ENCODE data around the gene PSD4.

PSD4 gene

DNA sequence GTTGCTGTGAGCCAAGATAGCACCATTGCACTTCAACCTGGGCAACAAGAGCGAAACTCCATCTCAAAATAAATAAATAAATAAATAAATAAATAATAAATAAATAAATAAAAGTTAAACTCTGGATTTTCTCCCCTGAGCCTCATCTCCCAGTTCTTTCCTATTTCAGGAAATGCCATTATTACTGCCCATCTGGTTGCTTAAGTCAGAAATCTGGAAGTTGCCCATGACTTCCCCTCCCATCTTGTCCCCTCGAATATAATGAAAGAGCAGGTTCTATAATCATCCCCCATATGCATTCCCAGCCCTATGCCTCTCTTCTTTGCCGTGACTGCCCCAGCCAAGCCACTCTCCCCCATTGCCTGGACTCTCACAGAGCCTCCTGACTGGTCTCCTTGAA is 4.2 kb upstream of the PSD4 start:
- DNase-seq = no peak

DNA sequence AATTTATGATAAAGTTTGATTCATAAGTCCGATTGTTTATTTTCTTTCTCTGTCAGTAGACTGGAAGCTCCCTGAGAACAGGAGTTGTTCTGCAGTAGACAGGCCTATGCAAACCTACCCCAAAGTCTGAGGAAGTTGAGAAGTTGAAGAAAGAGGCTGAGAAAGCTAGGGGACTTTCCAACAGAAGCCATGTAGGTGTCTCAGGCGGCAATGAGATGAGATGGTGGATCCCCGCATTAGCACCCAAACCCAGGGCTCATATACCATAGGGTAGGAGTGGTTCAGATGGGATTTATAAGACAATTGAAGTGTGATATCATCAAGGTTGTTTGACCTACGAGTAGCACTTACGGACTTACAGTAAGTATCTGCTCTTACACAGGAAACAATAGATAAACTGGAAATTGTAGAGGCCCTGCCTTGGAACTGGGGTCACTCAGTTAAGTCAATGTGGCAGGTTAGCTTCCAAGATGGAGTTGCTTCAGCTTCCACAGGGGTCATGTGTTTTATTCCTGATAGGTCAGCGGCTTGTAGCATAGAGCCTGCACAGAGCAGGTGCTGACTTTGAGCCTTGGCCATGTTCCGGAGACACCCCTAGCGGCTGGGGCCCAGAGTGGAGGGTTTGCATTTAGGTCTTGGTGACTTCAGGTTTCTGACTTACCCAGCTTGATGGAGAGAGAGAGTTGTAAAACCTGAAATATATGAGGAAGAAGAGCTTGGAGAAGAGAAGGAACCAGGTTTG is 2.3 kb upstream of the PSD4 start:
- no peak for DNase-seq

DNA sequence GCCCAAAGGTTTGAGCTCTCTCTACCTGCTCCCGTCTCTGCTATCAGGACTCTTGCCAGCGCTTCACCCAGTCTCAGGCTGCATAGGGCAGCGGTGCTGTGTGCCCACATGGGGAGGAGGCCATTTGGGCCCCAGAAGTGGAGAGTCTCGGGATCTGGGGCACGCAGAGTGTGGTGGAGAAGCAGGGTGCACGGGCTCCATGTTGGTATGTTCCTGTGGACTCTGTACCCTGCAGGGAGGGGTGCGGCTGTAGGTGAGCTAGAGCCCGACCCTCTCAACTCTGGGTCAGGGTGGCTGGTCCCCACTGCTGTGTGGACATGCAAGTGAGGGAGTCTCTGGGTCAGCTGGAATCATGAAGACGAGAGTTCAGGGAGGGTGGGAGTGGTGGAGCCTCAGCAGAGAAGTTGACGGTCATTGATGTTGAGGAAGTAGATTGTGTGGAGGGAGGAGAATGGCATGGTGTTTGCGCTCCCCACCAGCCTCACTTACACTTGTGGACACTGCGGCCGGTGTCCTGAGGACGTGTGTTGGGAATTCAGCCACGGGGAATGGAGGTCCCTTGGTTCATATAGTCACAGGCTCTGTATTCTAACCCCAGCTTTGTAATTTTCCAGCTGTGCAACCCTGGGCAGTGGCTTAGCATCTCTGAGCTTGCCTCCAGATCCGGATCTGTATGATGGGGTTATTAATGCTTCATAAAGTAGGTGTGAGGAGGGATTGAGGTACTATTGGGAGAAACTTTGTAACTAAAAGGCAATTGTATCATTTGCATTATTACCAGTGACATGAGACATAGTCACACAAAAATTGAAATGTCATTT is 840 bp upstream of the PSD4 start:
- DNase-seq = no peak

DNA sequence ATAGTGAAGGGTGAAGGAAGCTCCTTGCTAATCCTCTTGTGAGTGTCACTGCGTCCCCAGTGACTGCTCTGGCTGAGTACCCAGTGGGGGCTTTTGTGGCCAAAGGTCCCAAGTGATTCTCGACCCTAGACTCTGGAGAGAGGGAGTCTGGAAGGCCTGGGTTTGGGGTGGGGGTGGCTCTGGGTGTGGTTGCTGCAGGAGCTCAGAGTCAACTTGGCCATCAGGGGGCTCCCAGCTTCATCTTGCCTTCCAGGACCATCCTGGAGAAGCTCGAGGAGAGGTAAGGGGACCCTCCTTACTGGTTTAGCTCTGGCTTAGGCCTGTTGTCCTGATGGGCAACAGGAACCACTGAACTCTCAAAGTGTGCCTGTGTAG is 592 bp downstream of the PSD4 start:
- DNase-seq = no peak

DNA sequence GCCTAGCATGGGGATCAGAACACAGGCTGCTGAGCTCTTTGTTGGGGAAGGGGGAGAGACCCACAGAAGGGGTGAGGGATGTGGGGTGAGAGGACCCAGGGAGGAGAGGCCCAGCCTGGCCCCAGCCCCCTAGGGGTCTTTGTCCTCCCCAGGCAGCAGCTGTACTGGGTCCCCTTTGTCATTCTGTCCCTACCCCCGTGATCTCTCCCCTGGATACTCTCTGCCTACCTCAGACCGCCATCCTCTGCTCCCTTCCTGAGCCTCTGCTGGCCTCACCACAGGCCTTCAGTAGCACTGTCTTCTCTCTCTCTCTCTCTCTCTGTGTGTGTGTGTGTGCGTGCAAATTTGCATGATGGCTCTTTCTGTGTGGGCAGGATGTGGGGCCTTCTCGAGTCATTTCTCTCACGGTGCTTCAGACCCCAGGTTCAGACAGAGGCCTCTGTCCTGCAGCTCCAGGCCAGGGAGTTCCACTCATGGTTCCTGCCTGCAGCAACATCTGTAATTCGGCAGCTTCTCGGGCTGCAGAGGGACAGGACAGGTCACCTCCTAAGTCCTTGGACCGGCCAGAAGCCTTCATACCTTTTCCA is 1.4 kb downstream of the PSD4 start:
- no peak for DNase-seq

DNA sequence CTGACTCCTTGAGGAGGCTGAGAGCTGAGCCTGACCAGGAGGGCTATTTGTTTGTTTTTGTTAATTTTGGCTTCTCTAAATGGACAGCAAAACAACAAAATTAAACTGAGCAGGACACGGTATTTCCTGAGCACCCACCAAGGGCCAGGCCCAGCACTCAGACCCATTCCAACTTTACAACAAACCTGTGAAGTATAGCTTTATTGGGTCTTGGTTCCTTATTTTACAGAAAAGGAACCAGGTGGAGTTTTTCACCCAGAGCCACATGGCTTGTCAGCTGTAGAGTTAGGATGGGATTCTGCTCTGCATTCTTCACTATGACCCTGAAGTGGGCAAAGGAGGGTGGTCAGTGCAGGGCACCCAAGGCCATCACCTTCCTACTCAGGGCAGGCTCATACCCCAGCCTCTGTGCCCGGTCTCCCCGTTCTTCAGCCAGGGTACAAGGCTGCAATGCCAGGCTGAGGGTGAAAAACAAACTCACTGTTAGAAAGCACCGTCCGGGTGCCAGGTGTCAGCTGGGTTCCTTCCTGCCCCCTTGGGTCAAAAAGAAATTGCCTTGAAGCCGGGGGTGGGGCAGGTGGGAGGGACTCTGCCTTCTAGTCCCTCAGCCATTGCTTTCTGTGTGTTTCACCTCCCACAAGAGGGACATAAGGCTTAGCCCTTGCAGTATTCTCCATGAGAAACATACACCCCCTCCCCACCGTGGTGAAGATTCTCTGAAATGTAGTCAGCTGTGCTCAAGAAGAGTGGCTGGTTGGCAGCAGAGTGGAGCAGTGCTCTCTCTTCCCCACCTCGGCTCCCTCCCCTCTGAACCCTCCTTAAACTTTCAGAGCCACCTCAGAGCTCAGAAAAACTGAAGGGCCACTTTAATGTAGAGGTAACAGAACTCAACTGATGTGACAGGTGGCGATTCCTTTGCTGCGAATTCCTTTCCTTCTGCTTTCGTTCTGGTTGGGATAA is 2.2 kb downstream of the PSD4 start:
- DNase-seq = no peak

DNA sequence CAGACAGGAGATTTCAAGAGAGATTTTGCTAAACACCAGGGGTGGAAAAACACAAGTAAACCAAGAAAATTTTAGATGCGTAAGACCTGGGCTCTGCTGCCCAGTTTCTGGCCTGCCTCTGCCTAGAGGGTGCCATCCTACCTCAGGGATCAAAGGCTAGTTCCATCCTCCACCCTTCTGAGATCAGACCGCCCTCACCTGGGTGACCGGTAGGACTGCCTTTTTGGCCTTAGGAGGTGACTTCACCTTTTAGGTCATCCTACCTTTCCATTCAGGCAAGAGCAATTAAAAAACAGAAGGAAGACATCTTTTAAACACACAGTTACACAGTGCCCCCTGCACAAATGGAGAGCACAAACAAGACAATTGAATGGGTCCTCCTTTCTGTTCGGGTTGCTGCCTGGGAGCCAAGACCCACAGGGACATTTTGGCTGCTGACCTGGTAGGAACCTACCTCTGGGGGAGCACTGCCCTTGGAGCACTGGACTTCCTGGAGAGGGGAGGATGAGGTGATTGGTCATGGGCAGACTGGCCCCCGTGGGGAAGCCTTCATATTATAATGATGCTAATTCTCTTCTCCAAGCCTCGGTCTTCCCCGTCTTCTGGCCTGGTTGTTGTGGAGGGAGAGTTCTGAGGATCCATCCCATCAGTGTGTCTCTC is 3.1 kb downstream of the PSD4 start:
- no peak for DNase-seq

DNA sequence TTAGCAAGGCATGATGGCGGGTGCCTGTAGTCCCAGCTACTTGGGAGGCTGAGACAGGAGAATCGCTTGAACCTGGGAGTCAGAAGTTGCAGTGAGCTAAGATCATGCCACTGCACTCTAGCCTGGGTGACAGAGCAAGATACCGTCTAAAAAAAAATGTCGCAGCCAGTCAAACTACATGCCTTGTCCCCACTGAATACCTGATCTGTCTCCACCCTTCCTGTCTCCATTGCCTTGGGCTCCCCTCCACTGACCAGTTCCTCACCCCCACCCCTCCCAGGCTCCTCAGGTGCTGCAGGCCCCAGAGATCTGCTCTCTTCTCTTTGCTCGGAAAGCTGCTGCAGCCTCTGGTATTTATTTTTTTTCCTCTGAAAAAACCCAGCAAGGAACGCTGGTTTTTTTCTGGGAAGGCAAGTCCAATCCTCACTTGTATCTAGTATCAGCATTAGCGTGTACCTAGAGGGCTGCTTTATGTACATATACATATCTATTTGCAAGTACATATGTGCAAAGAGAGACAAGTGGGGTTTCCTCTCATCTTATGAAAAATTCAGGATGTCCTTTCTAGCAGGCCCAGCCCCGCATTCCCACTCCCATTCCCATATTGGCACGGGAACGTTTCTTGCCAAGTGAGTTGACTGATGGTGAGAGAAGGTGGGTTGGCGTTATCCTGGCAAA is 4.4 kb downstream of the PSD4 start:
- DNase-seq = no peak

DNA sequence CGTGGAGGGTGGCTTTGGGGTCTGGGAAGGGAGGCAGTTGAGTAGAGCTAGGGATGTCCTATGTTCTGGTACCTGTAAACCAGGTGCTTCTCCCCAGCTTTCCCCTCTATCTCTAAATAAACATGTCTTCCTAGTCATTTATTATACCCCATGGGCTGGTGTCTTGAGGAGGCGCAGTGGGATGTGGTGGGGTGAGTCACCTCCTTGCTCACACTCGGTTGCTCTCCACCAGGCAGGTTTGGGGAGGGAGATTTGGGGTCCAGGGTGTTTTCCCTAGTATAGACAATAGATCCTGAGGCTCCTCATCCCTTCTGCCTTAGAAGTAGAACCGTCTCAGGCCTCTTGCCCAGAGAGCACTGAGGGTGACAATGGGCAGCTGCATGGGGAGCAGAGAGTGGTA is 5.1 kb downstream of the PSD4 start:
- no peak for DNase-seq

DNA sequence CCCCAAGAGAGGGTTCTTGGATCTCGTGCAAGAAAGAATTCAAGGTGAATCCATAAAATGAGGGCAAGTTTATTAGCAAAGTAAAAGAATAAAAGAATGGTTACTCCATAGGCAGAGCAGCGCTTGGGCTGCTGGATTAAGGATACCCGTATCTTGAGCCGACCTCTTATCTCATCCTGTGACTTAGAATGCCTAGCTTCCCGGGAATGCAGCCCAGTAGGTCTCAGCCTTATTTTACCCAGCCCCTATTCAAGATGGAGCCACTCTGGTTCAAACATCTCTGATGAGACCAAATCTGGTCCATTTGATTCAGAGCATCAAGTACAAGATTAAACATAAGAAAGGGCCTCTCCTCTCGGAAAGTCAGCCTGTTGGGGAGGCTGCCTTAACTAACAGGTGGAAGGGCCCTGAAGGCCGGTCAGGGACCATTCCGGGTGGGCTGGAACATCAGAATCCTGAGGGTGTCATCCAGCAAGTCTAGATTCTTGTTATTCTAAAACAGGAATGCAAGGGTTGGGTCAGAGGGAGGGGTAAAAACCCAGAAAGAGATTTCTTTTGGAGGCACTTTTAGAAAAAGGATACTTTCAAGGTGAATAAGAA is 5.8 kb downstream of the PSD4 start:
- no peak for DNase-seq

DNA sequence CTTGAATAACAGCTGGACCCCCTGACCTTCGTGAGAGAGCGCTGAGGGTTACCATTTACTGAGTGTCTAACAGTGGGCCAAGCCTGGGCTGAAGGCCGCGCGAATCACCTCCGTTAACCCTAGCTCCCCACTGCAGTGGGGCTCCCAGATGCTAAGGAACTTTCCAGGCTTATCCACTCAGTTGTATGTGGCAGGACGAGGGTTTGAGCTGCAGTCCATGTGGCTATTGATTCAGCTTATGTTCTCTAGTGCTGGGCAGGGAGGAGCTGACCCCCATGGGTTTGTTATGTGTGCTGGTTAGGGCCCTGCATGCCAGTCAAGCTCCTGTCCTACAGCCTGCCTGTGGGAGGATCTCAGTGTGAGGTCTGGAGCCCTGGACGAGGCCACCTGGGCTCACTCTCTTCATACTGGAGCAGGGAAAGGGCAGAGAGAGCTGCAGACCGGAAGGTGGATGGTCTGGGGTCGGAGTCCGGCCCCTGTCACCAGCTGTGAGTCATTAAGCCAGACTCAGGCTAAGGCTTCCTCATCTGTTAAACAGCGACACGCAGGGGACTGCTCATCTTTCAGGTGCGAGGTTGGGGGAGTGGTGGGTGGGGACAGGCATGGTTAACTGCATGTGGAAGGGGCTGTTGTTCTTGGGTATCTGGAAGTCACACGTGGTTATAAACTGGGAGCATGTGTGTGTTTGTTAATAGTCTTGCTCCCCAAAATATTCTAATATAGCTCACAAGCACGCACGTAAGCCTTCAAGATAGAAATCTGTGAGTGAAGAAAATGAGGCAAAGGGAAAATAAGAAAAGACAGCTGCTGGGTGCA is 6.6 kb downstream of the PSD4 start:
- DNase-seq = no peak

DNA sequence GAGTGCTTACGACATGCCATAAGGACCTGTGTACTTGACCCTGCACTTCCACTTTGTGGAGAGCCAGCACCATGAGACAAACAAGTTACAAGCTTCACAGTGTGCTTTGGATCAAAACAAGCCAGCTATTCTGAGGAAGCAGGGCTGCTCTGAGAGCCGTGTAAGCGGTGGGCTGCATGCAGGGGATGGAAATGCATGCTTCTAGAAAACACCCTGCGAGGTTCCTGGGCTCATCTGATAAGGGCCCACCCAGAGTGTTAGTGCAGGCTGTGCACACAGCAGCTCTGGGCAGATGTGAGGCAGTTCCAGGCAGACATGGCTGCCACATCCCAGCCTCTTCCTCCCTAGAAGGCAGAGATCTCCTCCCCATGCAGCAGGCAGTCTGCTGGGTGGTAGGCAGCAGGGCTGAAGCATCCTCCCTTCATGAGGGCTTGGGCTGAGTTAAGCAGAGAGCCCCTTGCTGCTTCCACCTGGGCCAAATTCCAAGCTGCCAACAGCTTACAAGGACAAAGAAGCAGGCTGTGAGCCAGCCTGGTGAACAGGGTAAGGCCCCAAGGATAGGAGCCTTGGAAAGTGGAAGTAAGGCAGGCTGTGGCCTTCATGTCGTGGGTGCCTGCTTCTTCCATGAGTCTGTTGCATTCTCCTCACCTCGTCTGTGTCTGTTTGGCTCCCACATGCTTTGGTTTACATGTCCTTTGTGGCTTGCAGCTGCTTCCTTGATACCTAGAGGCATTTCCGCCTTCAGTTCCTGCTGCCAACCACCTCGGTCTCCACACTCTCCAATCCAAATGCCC is 7.7 kb downstream of the PSD4 start:
- no peak for DNase-seq

DNA sequence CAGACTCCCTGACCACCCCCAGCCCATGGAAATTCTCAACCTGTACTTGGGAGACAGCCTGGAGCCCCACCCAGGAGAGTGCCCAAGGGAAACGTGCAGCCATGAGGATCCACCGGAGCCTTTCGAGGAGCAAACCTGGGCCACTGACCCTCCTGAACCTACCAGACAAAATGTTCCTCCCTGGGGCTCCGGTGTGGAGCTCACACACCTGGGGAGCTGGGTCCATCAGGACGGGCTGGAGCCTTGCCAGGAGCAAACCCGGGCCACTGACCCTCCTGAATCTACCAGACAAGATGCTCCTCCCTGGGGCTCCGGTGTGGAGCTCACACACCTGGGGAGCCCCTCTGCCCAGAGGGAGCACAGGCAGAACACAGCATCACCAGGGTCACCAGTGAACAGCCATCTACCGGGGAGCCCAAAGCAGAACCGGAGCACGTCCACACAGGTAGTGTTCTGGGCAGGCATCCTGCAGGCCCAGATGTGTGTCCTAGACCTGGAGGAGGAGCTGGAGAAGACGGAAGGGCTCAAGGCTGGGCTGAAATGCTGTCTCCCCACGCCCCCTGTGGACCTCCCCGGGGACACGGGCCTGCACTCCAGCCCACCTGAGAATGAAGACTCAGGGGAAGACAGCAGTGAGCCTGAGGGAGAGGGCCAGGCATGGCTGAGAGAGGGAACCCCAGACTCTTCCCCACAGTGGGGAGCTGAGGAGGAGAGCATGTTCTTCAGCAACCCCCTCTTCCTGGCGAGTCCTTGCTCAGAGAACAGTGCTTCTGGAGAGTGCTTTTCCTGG is 8.9 kb downstream of the PSD4 start:
- DNase-seq = no peak

DNA sequence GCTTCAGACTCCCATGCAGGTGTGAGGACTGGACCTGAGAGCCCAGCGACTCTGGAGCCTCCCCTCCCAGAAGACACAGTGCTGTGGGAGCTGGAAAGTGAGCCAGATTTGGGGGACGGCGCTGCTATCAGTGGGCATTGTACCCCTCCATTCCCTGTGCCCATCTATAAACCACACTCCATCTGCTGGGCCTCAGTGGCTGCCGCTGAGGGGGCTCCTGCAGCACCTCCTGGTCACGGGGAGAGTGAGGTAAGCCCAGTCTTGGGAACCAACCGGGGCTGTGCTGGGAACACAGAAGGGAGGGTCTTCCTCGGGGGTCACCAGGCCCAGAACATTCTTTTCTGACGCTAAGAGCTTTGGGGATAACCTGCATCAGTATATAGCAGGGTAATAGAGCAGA is 9.5 kb downstream of the PSD4 start:
- DNase-seq = no peak

DNA sequence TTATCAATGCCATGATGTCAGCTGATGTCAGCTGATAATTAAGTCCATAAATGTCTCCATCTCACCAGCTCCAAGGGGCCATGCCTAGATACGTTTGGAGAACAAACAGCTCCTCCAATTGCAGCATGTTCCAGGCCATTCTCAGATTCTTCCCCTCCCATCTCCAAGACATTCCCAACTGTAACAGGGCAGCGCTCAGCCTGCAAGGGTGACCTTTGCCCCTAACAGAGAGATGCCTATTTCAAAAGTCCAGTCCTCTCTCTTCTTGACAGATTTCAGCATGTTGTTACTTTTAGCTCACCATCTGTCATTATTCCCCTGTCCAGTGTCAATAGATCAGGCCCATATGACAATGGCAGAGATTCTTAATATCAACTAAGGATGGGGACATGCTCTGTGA is 9.9 kb downstream of the PSD4 start:
- no peak for DNase-seq

DNA sequence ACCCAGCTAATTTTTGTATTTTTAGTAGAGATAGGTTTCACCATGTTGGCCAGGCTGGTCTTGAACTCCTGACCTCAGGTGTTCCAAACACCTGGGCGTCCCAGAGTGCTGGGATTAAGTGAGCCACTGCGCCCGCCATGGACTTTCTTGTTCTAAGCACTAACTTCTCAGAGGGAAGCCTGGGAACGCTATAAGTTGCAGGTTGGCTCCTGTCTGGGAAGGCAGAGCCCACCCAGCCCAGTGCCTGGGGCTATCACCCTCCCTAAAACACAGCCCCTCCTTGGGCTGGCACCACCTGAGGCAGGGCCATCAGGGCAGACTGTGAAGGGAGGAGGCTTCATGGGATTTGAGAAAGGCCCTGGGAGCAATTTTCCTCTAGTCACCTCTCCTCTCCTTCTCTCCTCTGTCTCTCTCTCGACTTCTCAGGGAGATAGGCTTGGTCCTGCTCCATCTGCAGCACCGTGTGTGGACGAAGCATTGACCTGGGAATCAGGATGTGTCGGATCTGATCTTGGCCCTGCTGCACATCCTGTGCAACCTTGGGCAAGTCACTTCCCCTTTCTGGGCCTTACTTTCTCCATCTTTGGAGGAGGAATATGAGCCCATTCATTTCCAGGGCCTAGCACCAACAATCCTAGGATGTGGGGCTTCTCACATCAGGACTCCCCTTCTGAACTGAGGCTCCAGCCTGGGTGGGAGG is 10.9 kb downstream of the PSD4 start:
- DNase-seq = no peak

DNA sequence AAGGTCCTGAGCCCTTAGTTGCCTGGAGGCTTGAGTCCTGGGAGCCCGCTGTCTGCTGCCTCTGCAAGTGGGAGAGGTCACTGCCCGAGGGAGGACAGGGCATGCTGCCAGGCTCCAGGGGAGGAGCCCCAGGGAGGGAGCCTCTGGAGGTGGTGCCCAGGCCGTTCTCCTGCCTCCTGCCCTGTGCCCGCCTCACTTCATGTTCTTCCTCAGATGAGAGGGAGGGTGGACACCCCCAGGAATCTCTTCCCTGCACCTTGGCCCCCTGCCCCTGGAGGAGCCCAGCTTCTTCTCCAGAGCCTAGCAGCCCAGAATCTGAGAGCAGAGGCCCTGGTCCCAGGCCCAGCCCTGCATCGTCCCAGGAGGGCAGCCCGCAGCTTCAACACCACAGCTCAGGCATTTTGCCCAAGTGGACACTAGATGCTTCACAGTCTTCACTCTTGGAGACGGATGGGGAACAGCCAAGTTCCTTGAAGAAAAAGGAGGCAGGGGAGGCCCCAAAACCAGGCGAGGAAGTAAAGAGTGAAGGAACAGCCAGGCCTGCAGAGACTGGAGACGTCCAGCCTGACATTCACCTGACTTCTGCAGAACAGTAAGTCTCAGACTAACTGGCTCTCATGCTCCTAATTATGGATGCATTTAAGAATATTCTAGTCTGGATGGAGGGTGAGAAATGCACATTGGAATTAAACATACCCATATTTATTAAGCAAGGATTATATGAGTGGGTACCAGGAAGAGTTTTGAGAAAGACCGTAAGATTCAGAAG is 12.1 kb downstream of the PSD4 start:
- DNase-seq = no peak

Data from SHP77 (cell line).